ENCODE measurements around the gene DNAH7.

GRCh38 chr2:195818106-195818505 lies 250.5 kb downstream of the DNAH7 start:
- TF ChIP-seq POLR2A (IDR thresholded peaks at IDR 0.05; ENCODE audit: low read depth, low read length) (no peak), RAD21 (IDR thresholded peaks at IDR 0.05; ENCODE audit: low read length) (no peak), CEBPB (IDR thresholded peaks at IDR 0.05; ENCODE audit: low read depth, low read length) (no peak), CHD1 (IDR thresholded peaks at IDR 0.05; ENCODE audit: low read depth, low read length) (no peak), FOS (IDR thresholded peaks at IDR 0.05; ENCODE audit: low read depth, low read length) (no peak), MAZ (IDR thresholded peaks at IDR 0.05; ENCODE audit: borderline replicate concordance, low read depth, low read length) (no peak)
- TF ChIP-seq, protein P1, sequence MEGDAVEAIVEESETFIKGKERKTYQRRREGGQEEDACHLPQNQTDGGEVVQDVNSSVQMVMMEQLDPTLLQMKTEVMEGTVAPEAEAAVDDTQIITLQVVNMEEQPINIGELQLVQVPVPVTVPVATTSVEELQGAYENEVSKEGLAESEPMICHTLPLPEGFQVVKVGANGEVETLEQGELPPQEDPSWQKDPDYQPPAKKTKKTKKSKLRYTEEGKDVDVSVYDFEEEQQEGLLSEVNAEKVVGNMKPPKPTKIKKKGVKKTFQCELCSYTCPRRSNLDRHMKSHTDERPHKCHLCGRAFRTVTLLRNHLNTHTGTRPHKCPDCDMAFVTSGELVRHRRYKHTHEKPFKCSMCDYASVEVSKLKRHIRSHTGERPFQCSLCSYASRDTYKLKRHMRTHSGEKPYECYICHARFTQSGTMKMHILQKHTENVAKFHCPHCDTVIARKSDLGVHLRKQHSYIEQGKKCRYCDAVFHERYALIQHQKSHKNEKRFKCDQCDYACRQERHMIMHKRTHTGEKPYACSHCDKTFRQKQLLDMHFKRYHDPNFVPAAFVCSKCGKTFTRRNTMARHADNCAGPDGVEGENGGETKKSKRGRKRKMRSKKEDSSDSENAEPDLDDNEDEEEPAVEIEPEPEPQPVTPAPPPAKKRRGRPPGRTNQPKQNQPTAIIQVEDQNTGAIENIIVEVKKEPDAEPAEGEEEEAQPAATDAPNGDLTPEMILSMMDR (conservative IDR thresholded peaks at IDR 0.05; ENCODE audit: low read depth, low read length): no peak

Data from IMR-90 (cell line).